Activated CD4-positive, alpha-beta T cell treated with anti-CD3 and anti-CD28 coated beads, Interleukin-2, amount 50 U/mL, for 4 hours (primary cell): Measurements from ENCODE around the gene BAIAP2.
"Not testable (repeated sequence)": the region's sequence is repeated elsewhere in the genome, so short reads cannot be mapped to it uniquely, and the experiment has no call there.

Experiments used
- DNase-seq, 2 experiments: peaks; one replicate each; pipeline ENCODE4 v3.0.0-alpha.2; 2020

BAIAP2 gene

GRCh38 chr17:81144423-81144781 is 109.5 kb downstream of the BAIAP2 start:
- DNase-seq, result no peak

- not testable (repeated sequence) for DNase-seq
Measured at GRCh38 chr17:81146208-81146607, 111.3 kb downstream of the BAIAP2 start.

GRCh38 chr17:81147701-81148100 is 112.8 kb downstream of the BAIAP2 start:
- DNase-seq, result no peak

GRCh38 chr17:81148571-81148970 is 113.6 kb downstream of the BAIAP2 start:
- no peak for DNase-seq

- no peak for DNase-seq
Measured at GRCh38 chr17:81148986-81149533, 114.1 kb downstream of the BAIAP2 start.

GRCh38 chr17:81150377-81151077 is 115.6 kb downstream of the BAIAP2 start:
- DNase-seq, result no peak

GRCh38 chr17:81151278-81151677 is 116.3 kb downstream of the BAIAP2 start:
- no peak for DNase-seq

GRCh38 chr17:81152288-81152828 is 117.4 kb downstream of the BAIAP2 start:
- no peak for DNase-seq

GRCh38 chr17:81153340-81153803 is 118.4 kb downstream of the BAIAP2 start:
- peak; percentile 25 to 34 for DNase-seq

GRCh38 chr17:81154016-81154415 is 119.1 kb downstream of the BAIAP2 start:
- DNase-seq, result not testable (repeated sequence)

GRCh38 chr17:81154961-81155360 is 120.0 kb downstream of the BAIAP2 start:
- DNase-seq, result no peak

- DNase-seq, result no peak
Measured at GRCh38 chr17:81156866-81157805, 122.2 kb downstream of the BAIAP2 start.

- no peak for DNase-seq
Measured at GRCh38 chr17:81157848-81158687, 123.1 kb downstream of the BAIAP2 start.

GRCh38 chr17:81158688-81159590 is 124.0 kb downstream of the BAIAP2 start:
- no peak for DNase-seq

- no peak for DNase-seq
Measured at GRCh38 chr17:81159611-81160265, 124.8 kb downstream of the BAIAP2 start.

GRCh38 chr17:81160306-81160705 is 125.4 kb downstream of the BAIAP2 start:
- DNase-seq, result no peak

GRCh38 chr17:81160747-81161453 is 125.9 kb downstream of the BAIAP2 start:
- no peak for DNase-seq

- DNase-seq, result no peak
Measured at GRCh38 chr17:81161536-81161935, 126.6 kb downstream of the BAIAP2 start.

GRCh38 chr17:81161972-81162371 is 127.0 kb downstream of the BAIAP2 start:
- DNase-seq, result no peak

- no peak for DNase-seq
Measured at GRCh38 chr17:81162491-81162890, 127.5 kb downstream of the BAIAP2 start.
